Measurements from ENCODE around the gene BLACAT1. TPM values are rescaled to one million over a fixed set of nuclear protein-coding genes. Genes with fewer than 3 reads are reported as not detected.

BLACAT1 gene
- total RNA-seq, 2 donors from 2014 or later: not detected

GRCh38 chr1:205473475-205473874 lies 17.6 kb upstream of the BLACAT1 start:
- no peak overlapping the region for H3K27ac ChIP-seq
- H3K36me3 ChIP-seq: no peaks in the 10 kb centered on the region
- no peak for TF ChIP-seq CTCF (IDR thresholded peaks at IDR 0.05)
- DNase-seq (ENCODE audit: low spot score): no peak
- no peaks in the 10 kb centered on the region for H3K9me3 ChIP-seq
- no peak overlapping the region for H3K4me3 ChIP-seq
- H3K4me1 ChIP-seq (ENCODE audit: control insufficient read depth in 1 of 2, low read depth in 2 of 2): peaks cover 3 to 10% of the 10 kb centered on the region in 2 donors
- ATAC-seq (ENCODE audit: insufficient number of reproducible peaks, low FRiP score, low read depth): no peak
- H3K27me3 ChIP-seq (replicated peaks; ENCODE audit: insufficient read depth): peaks cover 3% of the 10 kb centered on the region

GRCh38 chr1:205472737-205473441 lies 17.0 kb upstream of the BLACAT1 start:
- H3K27me3 ChIP-seq (replicated peaks; ENCODE audit: insufficient read depth): peaks cover 3% of the 10 kb centered on the region
- no peak overlapping the region for H3K27ac ChIP-seq
- TF ChIP-seq CTCF (IDR thresholded peaks at IDR 0.05): no peak
- no peaks in the 10 kb centered on the region for H3K36me3 ChIP-seq
- H3K4me1 ChIP-seq (ENCODE audit: control insufficient read depth in 1 of 2, low read depth in 2 of 2): peaks cover 3 to 5% of the 10 kb centered on the region in 2 donors
- H3K4me3 ChIP-seq: no peak overlapping the region
- no peaks in the 10 kb centered on the region for H3K9me3 ChIP-seq
- DNase-seq (ENCODE audit: low spot score) (no peak), ATAC-seq (ENCODE audit: insufficient number of reproducible peaks, low FRiP score, low read depth) (no peak)

DNA sequence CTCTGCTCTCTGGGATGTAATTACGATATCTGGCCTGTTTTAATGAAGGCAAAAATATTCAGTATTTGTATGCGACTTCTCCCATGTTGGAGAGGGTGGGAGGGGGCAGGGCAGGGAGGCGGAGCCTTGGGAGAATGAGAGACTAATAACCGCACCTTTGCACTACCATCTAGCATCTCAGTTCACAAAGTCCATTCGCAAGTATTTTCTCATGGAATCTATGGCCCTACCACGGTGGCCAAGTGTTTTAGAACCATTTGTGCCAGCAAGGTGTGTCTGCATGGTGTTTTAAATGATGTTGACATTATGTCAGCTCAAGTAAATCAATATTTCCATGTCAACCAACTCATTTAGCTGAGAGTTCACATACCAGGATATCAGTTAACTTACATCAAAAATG lies 14.3 kb upstream of the BLACAT1 start:
- H3K36me3 ChIP-seq: no peaks in the 10 kb centered on the region
- H3K4me3 ChIP-seq: no peak overlapping the region
- H3K27me3 ChIP-seq (replicated peaks; ENCODE audit: insufficient read depth): no peaks in the 10 kb centered on the region
- ATAC-seq (ENCODE audit: insufficient number of reproducible peaks, low FRiP score, low read depth) (no peak), DNase-seq (ENCODE audit: low spot score) (no peak)
- no peak overlapping the region for H3K27ac ChIP-seq
- no peak for TF ChIP-seq CTCF (IDR thresholded peaks at IDR 0.05)
- no peaks in the 10 kb centered on the region for H3K4me1 ChIP-seq (ENCODE audit: control insufficient read depth in 1 of 2, low read depth in 2 of 2)
- H3K9me3 ChIP-seq: no peaks in the 10 kb centered on the region

GRCh38 chr1:205466595-205467220 lies 10.9 kb upstream of the BLACAT1 start:
- Histone ChIP-seq H3K27me3 (replicated peaks; ENCODE audit: insufficient read depth) (no peaks in the 10 kb centered on the region), H3K4me3 (no peak overlapping the region), H3K27ac (no peak overlapping the region), H3K4me1 (ENCODE audit: control insufficient read depth in 1 of 2, low read depth in 2 of 2) (no peaks in the 10 kb centered on the region), H3K36me3 (no peaks in the 10 kb centered on the region), H3K9me3 (no peaks in the 10 kb centered on the region)
- no peak for TF ChIP-seq CTCF (IDR thresholded peaks at IDR 0.05)
- DNase-seq (ENCODE audit: low spot score) (no peak), ATAC-seq (ENCODE audit: insufficient number of reproducible peaks, low FRiP score, low read depth) (no peak)

GRCh38 chr1:205465392-205465791 lies 9.5 kb upstream of the BLACAT1 start:
- no peaks in the 10 kb centered on the region for H3K27me3 ChIP-seq (replicated peaks; ENCODE audit: insufficient read depth)
- no peaks in the 10 kb centered on the region for H3K9me3 ChIP-seq
- no peak for ATAC-seq (ENCODE audit: insufficient number of reproducible peaks, low FRiP score, low read depth)
- H3K4me1 ChIP-seq (ENCODE audit: control insufficient read depth in 1 of 2, low read depth in 2 of 2): no peaks in the 10 kb centered on the region
- H3K36me3 ChIP-seq: no peaks in the 10 kb centered on the region
- H3K4me3 ChIP-seq: no peak overlapping the region
- DNase-seq (ENCODE audit: low spot score): no peak
- no peak for TF ChIP-seq CTCF (IDR thresholded peaks at IDR 0.05)
- no peak overlapping the region for H3K27ac ChIP-seq
